ENCODE data around the gene NPLOC4.
"Not testable (repeated sequence)": the region's sequence is repeated elsewhere in the genome, so short reads cannot be mapped to it uniquely, and the experiment has no call there.

Gene NPLOC4

DNA sequence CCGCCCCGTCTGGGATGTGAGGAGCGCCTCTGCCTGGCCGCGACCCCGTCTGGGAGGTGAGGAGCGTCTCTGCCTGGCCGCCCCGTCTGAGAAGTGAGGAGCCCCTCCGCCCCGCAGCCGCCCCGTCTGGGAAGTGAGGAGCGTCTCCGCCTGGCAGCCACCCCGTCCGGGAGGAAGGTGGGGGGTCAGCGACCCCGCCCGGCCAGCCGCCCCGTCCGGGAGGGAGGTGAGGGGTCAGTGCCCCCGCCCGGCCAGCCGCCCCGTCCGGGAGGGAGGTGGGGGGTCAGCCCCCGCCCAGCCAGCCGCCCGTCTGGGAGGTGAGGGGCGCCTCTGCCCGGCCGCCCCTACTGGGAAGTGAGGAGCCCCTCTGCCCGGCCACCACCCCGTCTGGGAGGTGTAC is 18.6 kb downstream of the NPLOC4 start:
- ATAC-seq, H3K27ac Mint-ChIP-seq, H3K27me3 Mint-ChIP-seq, H3K4me3 Mint-ChIP-seq, H3K9me3 Mint-ChIP-seq: not testable (repeated sequence)
- peaks cover 29% of the 10 kb centered on the region for H3K4me1 Mint-ChIP-seq
- H3K36me3 Mint-ChIP-seq: peaks cover 51% of the 10 kb centered on the region

DNA sequence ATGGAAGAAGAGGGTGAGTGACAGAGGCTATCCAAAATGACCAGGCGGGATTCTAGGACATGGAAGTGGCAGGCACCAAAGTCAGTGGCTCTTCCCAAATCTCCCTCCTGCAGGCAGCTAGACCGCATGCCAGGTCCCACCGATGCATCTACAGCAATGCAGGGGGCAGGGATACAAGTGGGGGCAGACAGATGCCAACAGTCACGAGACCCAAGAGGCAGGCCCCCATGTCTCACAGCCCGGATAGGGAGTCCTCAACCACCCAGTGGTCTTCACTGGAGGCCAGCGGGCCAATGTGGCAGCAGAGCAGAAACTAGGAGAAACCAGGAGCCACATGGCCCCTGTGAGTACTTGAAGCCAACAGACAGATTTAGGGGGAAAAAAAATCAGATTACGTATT is 20.0 kb downstream of the NPLOC4 start:
- no peak for ATAC-seq
- no peak overlapping the region for H3K27ac Mint-ChIP-seq
- no peak overlapping the region for H3K4me3 Mint-ChIP-seq
- no peaks in the 10 kb centered on the region for H3K9me3 Mint-ChIP-seq
- H3K4me1 Mint-ChIP-seq: peaks cover 29% of the 10 kb centered on the region
- H3K27me3 Mint-ChIP-seq: no peaks in the 10 kb centered on the region
- H3K36me3 Mint-ChIP-seq: peaks cover 65% of the 10 kb centered on the region

DNA sequence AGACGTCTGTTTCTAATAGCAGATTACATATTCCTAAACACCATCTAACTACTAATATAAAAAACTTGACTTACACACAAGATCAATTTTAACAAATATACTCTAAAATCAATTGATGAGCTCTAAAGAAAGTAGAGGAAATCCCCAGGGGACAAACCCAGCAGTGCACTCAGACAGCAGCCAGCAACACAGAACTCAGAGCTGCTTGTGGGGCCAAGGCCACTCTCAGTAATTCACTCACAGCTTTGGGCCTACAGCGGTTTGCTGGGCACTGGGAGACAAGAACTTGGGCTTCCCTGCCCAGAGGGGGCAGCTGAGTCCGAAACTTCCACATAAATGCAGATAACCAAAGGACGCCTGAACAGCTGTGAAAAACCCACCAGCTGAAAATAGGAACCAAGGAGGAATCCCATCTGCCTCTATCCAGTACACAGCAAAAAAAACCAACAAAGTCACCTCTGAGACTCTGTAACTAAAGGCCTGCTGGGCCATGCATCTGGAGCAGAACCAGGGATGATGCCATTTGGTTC is 21.4 kb downstream of the NPLOC4 start:
- H3K4me1 Mint-ChIP-seq: peaks cover 23% of the 10 kb centered on the region
- no peaks in the 10 kb centered on the region for H3K9me3 Mint-ChIP-seq
- H3K4me3 Mint-ChIP-seq: no peak overlapping the region
- peak overlapping the region; percentile 92 for H3K27ac Mint-ChIP-seq
- no peaks in the 10 kb centered on the region for H3K27me3 Mint-ChIP-seq
- no peak for ATAC-seq
- H3K36me3 Mint-ChIP-seq: peaks cover 54% of the 10 kb centered on the region

DNA sequence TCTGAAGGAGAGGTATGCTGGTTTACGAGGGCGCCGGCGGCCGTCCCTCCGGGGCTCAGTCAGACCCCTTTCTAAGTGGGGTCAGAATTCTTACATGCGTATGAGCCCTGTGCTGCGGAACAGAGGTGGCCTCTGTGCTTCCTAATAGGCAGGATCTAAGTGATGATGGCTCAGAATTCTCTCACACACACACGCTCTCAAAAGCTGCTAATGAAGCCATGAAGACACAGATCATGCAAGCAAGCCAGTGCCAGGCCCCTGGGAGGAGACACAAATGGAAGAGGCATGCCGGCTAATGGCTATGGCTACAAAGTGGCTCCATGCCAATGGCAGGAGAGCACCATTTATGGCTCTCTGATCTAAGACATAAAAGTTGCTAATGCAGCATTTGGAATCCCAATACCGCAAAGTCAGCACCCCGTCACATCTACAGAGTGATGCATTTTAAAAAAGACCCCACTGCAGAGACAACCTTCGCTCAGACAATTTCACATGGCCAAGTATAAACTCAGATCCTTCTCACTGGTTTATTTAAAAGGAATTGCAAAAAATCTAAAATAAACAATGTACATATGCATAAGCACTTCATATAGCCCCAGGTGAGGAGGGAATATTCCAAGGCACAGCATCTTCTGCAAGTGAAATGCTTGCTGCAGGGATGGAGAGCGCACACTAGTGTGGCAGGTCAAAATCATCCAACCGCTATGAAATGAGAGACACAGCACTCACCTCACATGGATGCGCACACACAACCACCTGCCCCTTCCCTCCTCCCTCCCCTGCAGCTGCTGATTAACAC is 24.5 kb downstream of the NPLOC4 start:
- H3K4me1 Mint-ChIP-seq: peaks cover 23% of the 10 kb centered on the region
- no peaks in the 10 kb centered on the region for H3K27me3 Mint-ChIP-seq
- H3K36me3 Mint-ChIP-seq: peaks cover 56% of the 10 kb centered on the region
- no peak overlapping the region for H3K27ac Mint-ChIP-seq
- no peaks in the 10 kb centered on the region for H3K9me3 Mint-ChIP-seq
- ATAC-seq: no peak
- H3K4me3 Mint-ChIP-seq: no peak overlapping the region

DNA sequence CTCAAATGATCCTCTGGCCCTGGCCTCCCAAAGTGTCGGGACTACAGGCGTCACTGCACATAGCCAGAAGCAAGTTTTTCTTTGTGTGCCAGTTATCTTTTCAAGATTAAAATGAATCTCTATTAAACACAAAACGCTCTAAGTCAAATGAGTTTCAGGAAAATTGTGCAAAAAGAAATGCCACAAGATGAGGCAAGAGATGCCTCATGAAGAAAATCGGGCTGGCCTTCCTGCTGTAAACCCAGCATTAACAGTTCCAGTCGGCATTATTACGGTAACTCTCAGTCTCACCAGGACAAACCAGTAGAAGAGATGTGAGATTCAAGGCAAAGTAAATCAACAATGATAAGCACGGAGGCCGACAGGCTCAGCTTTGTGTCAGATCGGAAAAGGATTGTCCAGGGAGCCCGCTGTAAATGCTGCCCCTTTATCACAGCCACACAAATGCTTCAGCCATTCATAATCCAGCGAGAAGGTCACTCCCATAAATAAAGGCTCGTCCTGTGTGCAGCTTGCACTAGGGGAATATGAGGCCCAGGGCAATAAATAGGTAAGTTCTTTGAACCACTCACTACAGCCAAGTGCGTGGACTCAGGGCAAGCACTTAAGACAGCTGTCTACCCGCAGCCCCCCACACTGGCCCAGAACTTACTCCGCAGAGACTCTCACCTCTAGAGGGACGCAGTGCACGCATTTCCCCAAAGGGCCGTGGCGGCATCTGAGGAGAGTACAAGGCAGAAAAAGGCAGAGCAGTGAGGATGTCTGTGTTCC is 27.2 kb downstream of the NPLOC4 start:
- Mint-ChIP-seq H3K9me3 (no peaks in the 10 kb centered on the region), H3K4me3 (no peak overlapping the region), H3K27ac (no peak overlapping the region), H3K27me3 (no peaks in the 10 kb centered on the region), H3K36me3 (peaks cover 55% of the 10 kb centered on the region), H3K4me1 (peaks cover 7% of the 10 kb centered on the region)
- ATAC-seq: no peak

DNA sequence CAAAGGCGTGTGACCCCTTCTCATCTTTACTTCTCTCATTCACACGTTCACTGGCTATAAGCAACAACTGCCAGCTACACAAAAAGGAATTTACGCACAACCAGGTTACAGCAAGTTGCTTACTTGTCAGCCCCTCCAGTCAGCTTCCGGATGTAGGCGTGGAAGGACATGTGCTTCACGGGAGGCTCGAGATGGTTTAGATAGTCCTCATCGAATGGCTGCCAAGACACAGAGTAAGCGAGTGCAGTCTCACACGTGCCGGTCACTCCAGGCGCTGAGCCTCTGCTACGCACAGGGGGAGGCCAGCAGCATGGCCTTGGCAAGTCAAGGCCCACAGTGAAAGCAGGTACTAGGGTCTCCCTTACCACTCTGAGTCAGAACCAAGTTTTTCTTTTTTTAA is 28.3 kb downstream of the NPLOC4 start:
- ATAC-seq: no peak
- H3K27ac Mint-ChIP-seq: no peak overlapping the region
- H3K36me3 Mint-ChIP-seq: peaks cover 52% of the 10 kb centered on the region

DNA sequence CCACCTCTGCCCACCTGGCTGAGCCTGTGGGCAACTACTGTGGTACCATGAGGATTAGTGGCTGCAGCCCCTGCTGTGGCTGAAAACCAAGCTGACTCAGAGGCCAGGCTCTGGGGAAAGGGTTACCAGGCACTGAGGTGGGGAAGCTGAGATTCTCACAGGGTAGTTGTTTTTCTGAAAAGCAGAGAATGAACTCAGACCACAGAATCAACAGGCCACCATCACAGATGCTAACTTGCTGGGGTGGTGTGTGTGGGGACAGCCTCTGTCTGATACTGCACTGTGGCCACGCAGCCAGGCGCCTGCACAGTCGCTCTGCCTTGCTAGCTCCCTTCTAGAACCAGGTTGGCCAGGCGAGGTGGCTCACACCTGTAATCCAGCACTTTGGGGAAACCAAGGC is 28.8 kb downstream of the NPLOC4 start:
- ATAC-seq: no peak
- peaks cover 50% of the 10 kb centered on the region for H3K36me3 Mint-ChIP-seq
- no peak overlapping the region for H3K27ac Mint-ChIP-seq
- H3K9me3 Mint-ChIP-seq: no peaks in the 10 kb centered on the region
- H3K4me3 Mint-ChIP-seq: no peak overlapping the region
- H3K4me1 Mint-ChIP-seq: no peaks in the 10 kb centered on the region
- no peaks in the 10 kb centered on the region for H3K27me3 Mint-ChIP-seq

More for the DNA sequence above, 28.3 kb downstream of the NPLOC4 start:
- no peaks in the 10 kb centered on the region for H3K4me1 Mint-ChIP-seq
- H3K4me3 Mint-ChIP-seq: no peak overlapping the region
- no peaks in the 10 kb centered on the region for H3K9me3 Mint-ChIP-seq
- no peaks in the 10 kb centered on the region for H3K27me3 Mint-ChIP-seq

DNA sequence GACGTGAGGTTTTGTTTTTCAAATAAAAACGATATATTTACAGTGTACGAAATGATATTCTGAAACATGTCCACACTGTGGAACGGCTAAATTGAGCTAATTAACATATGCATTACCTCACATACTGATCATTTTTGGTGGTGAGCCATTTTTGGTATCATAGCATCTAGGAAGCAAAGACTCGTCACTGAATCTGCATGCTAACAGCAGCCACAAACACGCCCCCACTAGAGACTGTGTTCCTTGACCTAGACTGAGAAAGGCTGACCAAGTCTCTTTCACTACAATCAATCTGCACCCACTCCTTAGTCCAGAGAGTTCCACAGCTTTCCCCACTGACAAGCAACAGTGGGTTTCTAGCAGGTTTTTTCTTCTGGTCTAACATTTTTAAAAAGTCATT is 29.5 kb downstream of the NPLOC4 start:
- no peaks in the 10 kb centered on the region for H3K27me3 Mint-ChIP-seq
- no peaks in the 10 kb centered on the region for H3K9me3 Mint-ChIP-seq
- H3K4me1 Mint-ChIP-seq: no peaks in the 10 kb centered on the region
- ATAC-seq: no peak
- peaks cover 43% of the 10 kb centered on the region for H3K36me3 Mint-ChIP-seq
- no peak overlapping the region for H3K27ac Mint-ChIP-seq
- no peak overlapping the region for H3K4me3 Mint-ChIP-seq

DNA sequence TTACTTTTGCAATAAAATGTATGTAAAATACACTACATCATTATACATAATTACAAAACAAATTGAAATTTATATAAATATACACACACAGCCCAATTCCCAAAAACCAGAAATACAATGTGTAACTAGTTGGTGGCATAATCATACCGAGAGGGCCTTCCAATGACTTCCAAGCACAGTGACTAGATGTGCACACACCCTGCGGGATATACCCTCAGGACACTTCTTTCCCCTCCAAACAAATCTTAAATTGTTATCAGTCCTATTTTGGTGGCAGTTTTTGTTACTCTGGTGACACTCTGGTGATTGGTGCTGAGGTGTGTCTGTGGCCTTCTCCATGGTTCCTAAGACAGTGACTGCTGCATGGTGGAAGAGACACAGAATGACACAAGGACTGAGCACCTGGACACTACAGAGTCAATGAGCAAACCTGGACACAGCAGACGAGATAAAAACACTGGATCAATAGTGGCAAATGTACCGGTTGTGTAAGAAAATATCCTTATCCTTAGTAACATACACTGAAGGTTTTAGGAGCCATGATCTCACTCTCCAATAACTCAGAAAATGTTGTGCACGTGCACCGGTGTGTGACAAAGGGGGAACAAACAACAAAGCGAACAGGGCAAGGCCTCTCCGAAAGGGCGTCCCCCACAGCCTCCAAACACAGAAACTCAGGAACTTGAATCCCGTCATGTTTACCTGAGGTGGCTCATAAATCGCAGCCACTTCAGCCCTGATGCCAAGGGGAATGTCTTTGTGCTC is 32.9 kb downstream of the NPLOC4 start:
- Mint-ChIP-seq H3K4me3 (no peak overlapping the region), H3K27me3 (no peaks in the 10 kb centered on the region), H3K27ac (no peak overlapping the region), H3K36me3 (peaks cover 35% of the 10 kb centered on the region), H3K9me3 (no peaks in the 10 kb centered on the region), H3K4me1 (peaks cover 8% of the 10 kb centered on the region)
- no peak for ATAC-seq

DNA sequence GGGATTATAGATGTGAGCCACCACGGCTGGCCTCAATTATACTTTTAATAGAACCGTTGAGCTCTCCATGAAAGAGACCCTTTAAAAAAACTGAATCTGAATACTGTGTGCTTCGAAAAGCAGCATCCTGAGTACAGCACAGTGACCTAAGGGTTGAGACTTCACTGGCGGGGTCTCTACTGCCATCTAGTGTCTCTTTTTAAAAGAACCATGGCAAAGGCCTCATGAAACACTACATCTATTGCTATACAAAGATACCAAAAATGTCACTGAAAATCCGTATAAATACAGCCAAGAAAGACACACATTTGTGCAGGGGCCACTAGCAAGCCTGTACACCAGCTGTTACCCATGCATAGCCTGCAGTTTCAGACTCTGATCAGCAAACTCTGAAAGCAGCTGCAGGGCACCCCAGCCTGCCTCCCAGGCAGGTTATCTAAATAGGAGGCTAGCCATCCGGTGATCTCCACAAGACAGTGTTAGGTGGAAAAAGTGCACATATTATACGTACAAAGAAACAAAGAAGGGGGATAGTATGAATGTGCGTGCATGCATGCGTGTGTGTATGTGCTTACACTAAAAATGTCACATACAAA is 35.3 kb downstream of the NPLOC4 start:
- Mint-ChIP-seq H3K4me1 (peaks cover 22% of the 10 kb centered on the region), H3K36me3 (peaks cover 25% of the 10 kb centered on the region), H3K27me3 (no peaks in the 10 kb centered on the region), H3K9me3 (no peaks in the 10 kb centered on the region), H3K4me3 (no peak overlapping the region), H3K27ac (peak overlapping the region; percentile 52)
- peak; percentile 76 for ATAC-seq

DNA sequence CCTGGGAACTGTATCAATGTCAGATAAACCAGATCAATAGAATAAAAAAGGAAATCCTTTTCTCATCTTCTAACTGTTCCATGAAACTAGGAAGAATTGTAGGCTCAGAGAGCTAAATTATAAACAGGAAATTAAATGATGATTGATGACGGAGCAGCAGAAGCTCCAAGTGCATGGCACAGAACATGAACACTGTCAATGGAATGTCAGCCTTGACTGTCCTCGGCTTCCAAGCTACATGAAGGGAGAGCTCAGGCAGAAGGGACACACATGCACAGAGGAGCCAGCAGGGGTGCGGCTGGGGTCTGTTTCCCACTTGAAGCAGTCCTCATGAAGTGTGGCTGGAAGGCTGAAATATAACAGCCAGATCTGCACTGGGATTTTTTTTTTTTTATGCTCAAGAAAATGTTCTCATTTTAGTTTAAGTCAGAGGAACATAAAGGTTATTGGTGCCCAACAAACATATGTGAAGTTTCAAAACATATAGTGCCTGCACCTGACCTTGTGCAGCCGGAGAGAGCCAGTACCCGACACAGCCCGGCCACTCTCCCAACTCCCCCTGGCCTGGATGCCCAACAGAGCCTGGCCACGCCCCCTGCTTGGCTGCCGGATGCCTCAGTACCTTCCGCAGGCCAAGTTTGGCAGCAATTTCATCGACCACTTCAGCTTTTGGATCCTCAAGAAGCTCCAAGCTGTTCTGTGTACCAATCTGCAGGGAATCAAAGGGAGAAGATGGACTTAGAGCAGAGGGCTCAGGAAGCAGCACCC is 37.0 kb downstream of the NPLOC4 start:
- H3K4me1 Mint-ChIP-seq: peaks cover 22% of the 10 kb centered on the region
- no peak overlapping the region for H3K27ac Mint-ChIP-seq
- H3K9me3 Mint-ChIP-seq: no peaks in the 10 kb centered on the region
- no peak for ATAC-seq
- peaks cover 21% of the 10 kb centered on the region for H3K36me3 Mint-ChIP-seq
- H3K27me3 Mint-ChIP-seq: no peaks in the 10 kb centered on the region
- H3K4me3 Mint-ChIP-seq: no peak overlapping the region

DNA sequence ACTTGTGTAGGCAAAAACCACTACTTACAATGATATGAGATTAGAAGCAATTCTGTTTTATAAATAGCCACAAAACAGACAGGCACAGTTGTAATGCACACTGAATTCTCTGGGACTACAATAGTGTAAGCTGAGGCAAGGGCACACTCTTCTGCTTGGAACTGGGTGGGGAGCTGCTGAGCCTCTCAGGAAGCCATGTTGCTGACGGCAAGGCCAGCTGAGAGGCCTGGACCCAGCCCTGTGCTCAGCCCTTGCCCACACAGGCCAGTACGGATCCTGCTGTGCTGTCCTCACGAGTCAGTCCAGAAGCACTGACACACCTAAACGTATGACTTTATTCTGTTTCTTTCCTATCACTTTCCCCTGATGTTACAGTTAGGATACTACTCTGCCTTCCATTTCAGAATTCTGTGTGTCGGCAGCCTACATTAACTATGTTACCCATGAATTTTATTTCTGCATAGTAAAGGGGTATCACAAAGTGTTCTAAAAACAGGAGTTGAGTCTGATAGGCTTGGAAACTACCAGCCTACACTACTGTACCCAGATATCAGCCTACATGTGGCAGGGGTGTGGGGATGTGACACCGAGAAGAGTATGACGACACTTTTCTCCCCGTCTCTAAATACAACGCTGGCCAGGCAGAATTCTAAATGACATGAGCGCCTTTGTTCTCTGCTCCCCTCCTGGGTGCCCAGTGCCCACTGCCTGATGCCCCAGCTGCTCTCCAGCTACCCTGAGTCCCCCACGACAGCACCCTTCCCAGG is 43.6 kb downstream of the NPLOC4 start:
- no peak overlapping the region for H3K4me3 Mint-ChIP-seq
- peaks cover 31% of the 10 kb centered on the region for H3K36me3 Mint-ChIP-seq
- no peak for ATAC-seq
- no peaks in the 10 kb centered on the region for H3K9me3 Mint-ChIP-seq
- H3K4me1 Mint-ChIP-seq: peaks cover 6% of the 10 kb centered on the region
- H3K27me3 Mint-ChIP-seq: no peaks in the 10 kb centered on the region
- H3K27ac Mint-ChIP-seq: no peak overlapping the region

DNA sequence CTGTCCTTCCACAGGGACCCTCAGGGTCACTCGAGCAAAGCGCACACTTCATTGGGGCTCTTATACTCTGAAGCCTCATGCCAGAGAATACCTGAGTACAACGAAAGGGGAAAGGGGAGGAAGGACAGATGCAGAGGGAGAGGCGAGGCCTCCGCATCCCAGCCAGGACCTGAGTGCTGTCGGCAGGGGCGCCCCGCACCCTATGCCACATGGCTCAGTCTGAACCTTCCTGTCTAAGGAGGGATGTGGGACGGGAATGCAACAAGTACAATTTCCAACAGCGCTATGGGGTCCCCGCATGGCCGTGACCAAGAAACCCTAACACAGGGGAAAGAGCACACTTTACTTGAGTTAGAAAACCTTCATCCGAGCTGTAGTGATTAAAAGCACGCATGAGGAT is 44.9 kb downstream of the NPLOC4 start:
- Mint-ChIP-seq H3K4me1 (no peaks in the 10 kb centered on the region), H3K27ac (no peak overlapping the region), H3K27me3 (no peaks in the 10 kb centered on the region), H3K4me3 (no peak overlapping the region), H3K9me3 (no peaks in the 10 kb centered on the region), H3K36me3 (peaks cover 37% of the 10 kb centered on the region)
- no peak for ATAC-seq

DNA sequence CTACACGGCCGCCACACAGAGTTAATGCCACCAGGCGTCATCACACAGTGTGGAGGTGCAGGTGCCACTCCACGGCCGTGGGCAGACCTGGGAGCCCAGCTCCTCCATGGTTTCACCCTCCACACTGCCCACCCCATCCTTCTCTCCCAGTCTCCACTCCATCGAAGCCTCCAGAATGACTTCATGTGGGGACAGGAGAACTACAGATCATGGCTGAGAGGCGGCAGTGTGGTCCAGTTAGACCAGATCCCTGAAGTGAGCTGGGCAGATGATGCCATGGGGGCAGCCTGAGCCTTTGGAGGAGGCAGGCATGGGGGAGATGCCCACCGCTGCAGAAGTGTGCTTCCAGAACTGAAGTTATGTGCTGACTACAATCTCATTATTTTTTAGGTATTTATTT is 46.8 kb downstream of the NPLOC4 start:
- no peaks in the 10 kb centered on the region for H3K27me3 Mint-ChIP-seq
- ATAC-seq: no peak
- no peaks in the 10 kb centered on the region for H3K9me3 Mint-ChIP-seq
- H3K27ac Mint-ChIP-seq: no peak overlapping the region
- peaks cover 50% of the 10 kb centered on the region for H3K36me3 Mint-ChIP-seq
- H3K4me3 Mint-ChIP-seq: no peak overlapping the region
- H3K4me1 Mint-ChIP-seq: no peaks in the 10 kb centered on the region
